OCI-LY3 (cell line): ENCODE measurements around the gene HTR2A.

ENCODE experiments used
- EZH2phosphoT487 ChIP-seq: fragments of 200-600 bp; shearing (Covaris generic); IDR thresholded peaks from 2 replicates; pipeline ENCODE4 v1.6.1; 2018; ENCODE audit warnings: antibody characterized with exemption, mixed run types, low read depth
- TF ChIP-seq, protein P1 (sequence below): fragments of 200-600, 300-600 bp; sonication (generic); IDR thresholded peaks from 2 replicates; pipeline ENCODE4 v1.5.1; 2014; ENCODE audit warnings: antibody characterized with exemption, low read length, low read depth

DNA sequence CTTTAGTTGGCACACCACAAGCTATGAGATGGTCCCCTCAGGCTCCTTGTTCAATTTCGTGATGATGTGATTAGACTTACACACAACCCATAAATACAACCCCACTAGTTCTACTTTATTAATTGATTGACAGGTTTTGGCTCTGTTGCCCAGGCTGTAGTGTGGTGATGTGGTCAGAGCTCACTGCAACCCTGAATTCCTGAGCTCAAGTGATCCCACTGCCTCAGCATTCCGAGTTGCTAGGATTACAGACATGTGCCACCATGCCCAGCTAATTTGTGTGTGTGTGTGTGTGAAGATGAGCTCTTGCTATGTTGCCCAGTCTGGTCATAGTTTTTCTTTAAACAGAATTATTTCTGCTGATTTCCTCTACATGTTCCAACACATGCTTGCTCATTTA lies 17.5 kb upstream of the HTR2A start:
- TF ChIP-seq, protein P1, sequence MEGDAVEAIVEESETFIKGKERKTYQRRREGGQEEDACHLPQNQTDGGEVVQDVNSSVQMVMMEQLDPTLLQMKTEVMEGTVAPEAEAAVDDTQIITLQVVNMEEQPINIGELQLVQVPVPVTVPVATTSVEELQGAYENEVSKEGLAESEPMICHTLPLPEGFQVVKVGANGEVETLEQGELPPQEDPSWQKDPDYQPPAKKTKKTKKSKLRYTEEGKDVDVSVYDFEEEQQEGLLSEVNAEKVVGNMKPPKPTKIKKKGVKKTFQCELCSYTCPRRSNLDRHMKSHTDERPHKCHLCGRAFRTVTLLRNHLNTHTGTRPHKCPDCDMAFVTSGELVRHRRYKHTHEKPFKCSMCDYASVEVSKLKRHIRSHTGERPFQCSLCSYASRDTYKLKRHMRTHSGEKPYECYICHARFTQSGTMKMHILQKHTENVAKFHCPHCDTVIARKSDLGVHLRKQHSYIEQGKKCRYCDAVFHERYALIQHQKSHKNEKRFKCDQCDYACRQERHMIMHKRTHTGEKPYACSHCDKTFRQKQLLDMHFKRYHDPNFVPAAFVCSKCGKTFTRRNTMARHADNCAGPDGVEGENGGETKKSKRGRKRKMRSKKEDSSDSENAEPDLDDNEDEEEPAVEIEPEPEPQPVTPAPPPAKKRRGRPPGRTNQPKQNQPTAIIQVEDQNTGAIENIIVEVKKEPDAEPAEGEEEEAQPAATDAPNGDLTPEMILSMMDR = no peak
- TF ChIP-seq EZH2phosphoT487 = no peak
